ENCODE measurements around the gene ACLY. TPM values are rescaled to one million over a fixed set of nuclear protein-coding genes. Genes with fewer than 3 reads are reported as not detected.
A peak's percentile ranks its signal among the peaks of the same experiment; 100 is the strongest.

Gene ACLY
- total and polyA plus RNA-seq, 2 of the 13 experiments (the other 11 are each of a cell fraction or from before 2014, with no cell fraction given) = 111 to 218 TPM

GRCh38 chr17:41965694-41966462, 47.1 kb upstream of the ACLY start (continued):
- TF ChIP-seq ZBTB33 (CRISPR knock-in tag; IDR thresholded peaks at IDR 0.05) (no peak), ZNF263 (CRISPR knock-in tag; IDR thresholded peaks at IDR 0.05) (no peak), SAP130 (CRISPR knock-in tag; IDR thresholded peaks at IDR 0.05; ENCODE audit: low read depth) (peak; percentile 87), THYN1 (CRISPR knock-in tag; IDR thresholded peaks at IDR 0.05; ENCODE audit: borderline replicate concordance, low read depth) (no peak), ZBTB7B (CRISPR knock-in tag; IDR thresholded peaks at IDR 0.05) (no peak), ZMYM3 (CRISPR knock-in tag; IDR thresholded peaks at IDR 0.05) (no peak), PRPF4 (IDR thresholded peaks at IDR 0.05; ENCODE audit: low read depth, low read length, poor library complexity, severe bottlenecking) (no peak), ZHX1 (CRISPR knock-in tag; IDR thresholded peaks at IDR 0.05; ENCODE audit: low read depth) (no peak), ZNF788 (CRISPR knock-in tag; IDR thresholded peaks at IDR 0.05; ENCODE audit: borderline replicate concordance) (peak; percentile 75; the same call in 1 of the 2 replicates), SMAD3 (CRISPR knock-in tag; IDR thresholded peaks at IDR 0.05) (0 out of 2 replicates have a peak, but pooled peaks have one; percentile 40), NFIB (CRISPR knock-in tag; IDR thresholded peaks at IDR 0.05; ENCODE audit: borderline replicate concordance) (0 out of 2 replicates have a peak, but pooled peaks have one; percentile 50), TCF7 (IDR thresholded peaks at IDR 0.05; ENCODE audit: low read depth) (no peak), LBX2 (CRISPR knock-in tag; IDR thresholded peaks at IDR 0.05; ENCODE audit: borderline replicate concordance) (0 out of 2 replicates have a peak, but pooled peaks have one; percentile 17), CEBPG (CRISPR knock-in tag; IDR thresholded peaks at IDR 0.05) (no peak), ZNF720 (CRISPR knock-in tag; IDR thresholded peaks at IDR 0.05) (no peak), NFRKB (IDR thresholded peaks at IDR 0.05) (no peak), ZNF703 (CRISPR knock-in tag; IDR thresholded peaks at IDR 0.05; ENCODE audit: borderline replicate concordance) (no peak; the same call in 1 of the 2 replicates), GMEB2 (CRISPR knock-in tag; IDR thresholded peaks at IDR 0.05; ENCODE audit: low read depth) (no peak)

All from HepG2 (cell line).